Neuron (in vitro differentiated cells): ENCODE results near the gene CHST1.
A peak's percentile ranks its signal among the peaks of the same experiment; 100 is the strongest.

Experiments used
- H2AFZ ChIP-seq: one replicate; pipeline ENCODE4 v1.6.1; 2013; ENCODE audit warnings: low read depth, mild to moderate bottlenecking, inconsistent platforms, low read length, moderate library complexity
- H3K27me3 ChIP-seq: one replicate; pipeline ENCODE4 v1.6.1; 2013; ENCODE audit warnings: low read length; ENCODE audit not compliant: insufficient read depth
- H3K36me3 ChIP-seq: one replicate; pipeline ENCODE4 v1.6.1; 2013; ENCODE audit warnings: low read length; ENCODE audit not compliant: insufficient read depth
- H3K4me1 ChIP-seq: one replicate; pipeline ENCODE4 v1.6.1; 2013; ENCODE audit warnings: low read length; ENCODE audit not compliant: insufficient read depth
- H3K4me3 ChIP-seq: 2 replicates; pipeline ENCODE4 v1.5.1; 2013; ENCODE audit warnings: mild to moderate bottlenecking, low read length, moderate library complexity
- H3K9me3 ChIP-seq: one replicate; pipeline ENCODE4 v1.6.1; 2013; ENCODE audit warnings: low read length

Gene CHST1

GRCh38 chr11:45665206-45665932 is at the start of gene CHST1:
Gene CHST1, minus strand, starts transcription at chr11:45665622. Its CDS starts 14,699 bp downstream, at chr11:45650923.
- Histone ChIP-seq H3K27me3 (peaks cover 79% of the 10 kb centered on the region), H3K9me3 (no peaks in the 10 kb centered on the region)

GRCh38 chr11:45713573-45713972 is 48.2 kb upstream of the CHST1 start:
- peaks cover 3% of the 10 kb centered on the region for H3K27me3 ChIP-seq
- no peak overlapping the region for H3K4me3 ChIP-seq
- H3K36me3 ChIP-seq, result no peaks in the 10 kb centered on the region
- H3K4me1 ChIP-seq, result no peaks in the 10 kb centered on the region
- H3K9me3 ChIP-seq, result no peaks in the 10 kb centered on the region
- no peak overlapping the region for H2AFZ ChIP-seq

More at GRCh38 chr11:45665206-45665932, at the start of gene CHST1:
- Histone ChIP-seq H3K4me1 (peaks cover 28% of the 10 kb centered on the region), H3K4me3 (peak within 1 kb of the TSS; percentile 29), H3K36me3 (no peaks in the 10 kb centered on the region), H2AFZ (peak within 1 kb of the TSS; percentile 33)

- Histone ChIP-seq H3K9me3 (no peaks in the 10 kb centered on the region), H2AFZ (no peak overlapping the region), H3K4me3 (no peak overlapping the region), H3K4me1 (no peaks in the 10 kb centered on the region), H3K27me3 (peaks cover 6% of the 10 kb centered on the region), H3K36me3 (no peaks in the 10 kb centered on the region)
Observed at GRCh38 chr11:45710561-45710960, 45.1 kb upstream of the CHST1 start.

- peaks cover 7% of the 10 kb centered on the region for H3K27me3 ChIP-seq
- no peaks in the 10 kb centered on the region for H3K9me3 ChIP-seq
- H3K4me1 ChIP-seq, result no peaks in the 10 kb centered on the region
- no peak overlapping the region for H3K4me3 ChIP-seq
- no peak overlapping the region for H2AFZ ChIP-seq
- H3K36me3 ChIP-seq, result no peaks in the 10 kb centered on the region
Observed at GRCh38 chr11:45708887-45709663, 43.7 kb upstream of the CHST1 start.

- no peak overlapping the region for H3K4me3 ChIP-seq
- no peaks in the 10 kb centered on the region for H3K4me1 ChIP-seq
- no peaks in the 10 kb centered on the region for H3K9me3 ChIP-seq
- H3K27me3 ChIP-seq, result peaks cover 15% of the 10 kb centered on the region
- H3K36me3 ChIP-seq, result no peaks in the 10 kb centered on the region
- no peak overlapping the region for H2AFZ ChIP-seq
Observed at GRCh38 chr11:45704635-45705034, 39.2 kb upstream of the CHST1 start.

- H2AFZ ChIP-seq, result no peak overlapping the region
- H3K4me3 ChIP-seq, result no peak overlapping the region
- H3K36me3 ChIP-seq, result no peaks in the 10 kb centered on the region
- H3K9me3 ChIP-seq, result no peaks in the 10 kb centered on the region
- no peaks in the 10 kb centered on the region for H3K4me1 ChIP-seq
- H3K27me3 ChIP-seq, result peaks cover 15% of the 10 kb centered on the region
Observed at GRCh38 chr11:45704133-45704532, 38.7 kb upstream of the CHST1 start.

GRCh38 chr11:45702511-45702910 is 37.1 kb upstream of the CHST1 start:
- Histone ChIP-seq H3K9me3 (no peaks in the 10 kb centered on the region), H3K27me3 (peaks cover 10% of the 10 kb centered on the region), H3K4me3 (no peak overlapping the region), H3K4me1 (no peaks in the 10 kb centered on the region), H2AFZ (no peak overlapping the region), H3K36me3 (no peaks in the 10 kb centered on the region)

- Histone ChIP-seq H3K36me3 (no peaks in the 10 kb centered on the region), H3K9me3 (no peaks in the 10 kb centered on the region), H3K27me3 (peaks cover 15% of the 10 kb centered on the region), H2AFZ (no peak overlapping the region), H3K4me3 (no peak overlapping the region), H3K4me1 (no peaks in the 10 kb centered on the region)
Observed at GRCh38 chr11:45698777-45699497, 33.5 kb upstream of the CHST1 start.

GRCh38 chr11:45692808-45693453 is 27.5 kb upstream of the CHST1 start:
- no peaks in the 10 kb centered on the region for H3K36me3 ChIP-seq
- no peak overlapping the region for H3K4me3 ChIP-seq
- H3K9me3 ChIP-seq, result no peaks in the 10 kb centered on the region
- H3K27me3 ChIP-seq, result peaks cover 23% of the 10 kb centered on the region
- H3K4me1 ChIP-seq, result no peaks in the 10 kb centered on the region
- no peak overlapping the region for H2AFZ ChIP-seq

GRCh38 chr11:45688472-45689033 is 23.1 kb upstream of the CHST1 start:
- Histone ChIP-seq H3K4me1 (no peaks in the 10 kb centered on the region), H3K9me3 (no peaks in the 10 kb centered on the region), H3K4me3 (no peak overlapping the region), H3K27me3 (peaks cover 30% of the 10 kb centered on the region), H3K36me3 (no peaks in the 10 kb centered on the region), H2AFZ (no peak overlapping the region)

- H3K9me3 ChIP-seq, result no peaks in the 10 kb centered on the region
- no peaks in the 10 kb centered on the region for H3K36me3 ChIP-seq
- peaks cover 30% of the 10 kb centered on the region for H3K27me3 ChIP-seq
Observed at GRCh38 chr11:45687836-45688235, 22.4 kb upstream of the CHST1 start.

GRCh38 chr11:45685964-45686537 is 20.6 kb upstream of the CHST1 start:
- no peaks in the 10 kb centered on the region for H3K4me1 ChIP-seq
- peaks cover 30% of the 10 kb centered on the region for H3K27me3 ChIP-seq
- H3K36me3 ChIP-seq, result no peaks in the 10 kb centered on the region
- no peak overlapping the region for H2AFZ ChIP-seq
- H3K4me3 ChIP-seq, result no peak overlapping the region
- no peaks in the 10 kb centered on the region for H3K9me3 ChIP-seq

More at GRCh38 chr11:45687836-45688235, 22.4 kb upstream of the CHST1 start:
- no peak overlapping the region for H2AFZ ChIP-seq
- no peaks in the 10 kb centered on the region for H3K4me1 ChIP-seq
- H3K4me3 ChIP-seq, result no peak overlapping the region
